Raji (cell line): ENCODE results near the gene TM4SF1.

ENCODE experiments used
- POLR2A ChIP-seq: IDR thresholded peaks from 2 replicates; pipeline ENCODE4 v1.6.1; 2011; ENCODE audit warnings: low read depth, low read length, control low read depth; ENCODE audit not compliant: insufficient read depth

TM4SF1 gene

GRCh38 chr3:149401212-149401925 is 23.9 kb upstream of the TM4SF1 start:
- TF ChIP-seq POLR2A, result no peak

GRCh38 chr3:149400645-149401044 is 23.2 kb upstream of the TM4SF1 start:
- no peak for TF ChIP-seq POLR2A

DNA sequence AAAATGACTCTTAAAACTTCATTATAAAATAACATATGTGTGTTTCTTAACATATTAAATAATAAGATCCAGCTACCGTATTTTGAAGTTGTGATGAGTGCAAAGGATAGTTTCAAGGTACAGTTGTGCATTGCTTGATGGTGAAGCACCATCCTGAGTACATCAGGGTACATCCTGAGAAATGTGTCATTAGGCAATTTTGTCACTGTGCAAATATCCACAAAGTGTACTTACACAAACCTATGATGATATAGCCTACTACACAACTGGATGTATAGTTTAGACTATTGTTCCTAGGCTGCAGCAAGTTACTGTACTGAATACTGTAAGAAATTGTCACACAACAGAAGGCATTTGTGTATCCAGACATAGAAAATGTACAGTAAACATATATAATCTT is 20.8 kb upstream of the TM4SF1 start:
- no peak for TF ChIP-seq POLR2A

GRCh38 chr3:149397528-149397927 is 20.1 kb upstream of the TM4SF1 start:
- no peak for TF ChIP-seq POLR2A

DNA sequence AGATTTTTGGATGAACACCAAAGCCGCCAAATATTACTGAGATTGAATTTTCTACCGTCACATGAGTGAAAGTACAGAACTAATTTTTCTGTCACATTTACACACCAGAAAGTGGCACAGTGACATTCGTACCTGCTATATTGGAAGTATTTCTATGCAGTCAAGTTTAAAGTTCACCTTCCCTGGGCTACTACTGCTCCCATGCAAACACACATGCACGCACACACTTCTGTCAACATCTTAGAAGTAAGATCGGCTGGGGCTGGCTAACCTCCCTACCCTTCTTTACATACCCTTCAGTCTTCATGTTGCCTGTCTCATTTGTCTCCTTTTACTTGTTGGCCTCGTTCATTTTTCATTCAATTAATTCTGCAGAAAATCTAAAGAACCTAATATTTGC is 19.0 kb upstream of the TM4SF1 start:
- TF ChIP-seq POLR2A, result no peak

DNA sequence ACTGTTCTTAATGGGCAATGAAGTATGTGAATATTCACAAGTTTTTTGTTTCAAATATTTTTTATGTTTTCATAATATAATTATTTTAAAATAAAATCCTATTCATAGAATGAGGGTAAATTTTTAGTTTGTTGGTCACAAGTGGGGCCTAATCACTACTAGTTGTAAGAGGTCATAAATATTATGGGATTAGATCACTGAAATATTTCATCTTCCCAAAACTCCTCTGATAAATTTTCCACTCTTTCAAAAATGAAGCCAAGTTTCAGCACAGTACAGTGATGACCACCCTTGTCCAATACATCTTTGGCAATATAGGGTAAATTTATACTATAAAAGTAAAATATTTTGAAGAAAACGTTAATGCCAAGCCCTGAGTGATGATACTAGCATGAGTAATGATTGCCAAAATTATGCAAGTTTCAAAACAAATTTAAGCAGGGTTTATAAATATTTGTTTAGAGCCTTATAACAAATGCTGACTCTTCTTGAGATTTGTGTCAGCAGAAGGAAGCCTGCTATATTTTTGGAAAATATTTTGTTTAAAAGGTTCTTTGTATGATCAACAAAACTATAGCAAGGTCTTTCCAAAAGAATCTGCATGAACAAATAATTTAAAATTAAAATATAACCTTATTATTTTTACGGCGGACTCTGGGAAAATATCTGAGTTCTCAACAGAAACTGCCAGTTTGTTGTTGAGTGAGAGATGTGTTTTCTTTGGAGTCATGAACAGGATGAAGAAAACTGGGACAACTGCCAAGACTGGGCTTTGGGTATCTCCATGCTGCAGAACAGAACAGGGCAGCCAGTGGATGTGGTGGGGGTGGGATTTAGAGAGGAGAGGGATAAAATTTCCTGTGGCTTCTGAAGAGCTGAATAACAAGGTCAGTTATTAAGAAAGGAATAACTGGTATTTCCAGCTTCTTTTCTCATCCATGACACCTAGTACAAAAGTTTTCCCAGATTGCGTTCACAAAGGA is 17.9 kb upstream of the TM4SF1 start:
- TF ChIP-seq POLR2A, result no peak

- no peak for TF ChIP-seq POLR2A
Measured at GRCh38 chr3:149393345-149394160, 16.1 kb upstream of the TM4SF1 start.

DNA sequence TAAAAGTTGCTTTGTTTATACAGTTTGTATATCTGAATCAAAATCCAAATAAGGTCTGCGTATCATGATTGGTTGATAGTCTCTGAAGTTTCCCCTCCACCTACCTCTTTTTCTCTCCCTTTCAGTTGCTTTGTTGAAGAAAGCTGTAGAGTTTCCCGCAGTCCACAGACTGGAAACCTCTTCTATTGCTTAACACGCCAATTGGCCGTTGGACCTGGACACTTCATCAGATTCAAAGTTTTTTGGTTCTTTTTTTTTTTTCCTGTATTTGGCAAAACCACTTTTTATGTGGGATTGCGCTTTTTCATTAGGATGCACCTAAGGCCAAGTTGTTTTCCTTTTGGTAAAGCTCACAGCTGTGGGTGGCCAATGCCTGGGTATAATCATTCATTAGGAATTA is 14.5 kb upstream of the TM4SF1 start:
- no peak for TF ChIP-seq POLR2A

DNA sequence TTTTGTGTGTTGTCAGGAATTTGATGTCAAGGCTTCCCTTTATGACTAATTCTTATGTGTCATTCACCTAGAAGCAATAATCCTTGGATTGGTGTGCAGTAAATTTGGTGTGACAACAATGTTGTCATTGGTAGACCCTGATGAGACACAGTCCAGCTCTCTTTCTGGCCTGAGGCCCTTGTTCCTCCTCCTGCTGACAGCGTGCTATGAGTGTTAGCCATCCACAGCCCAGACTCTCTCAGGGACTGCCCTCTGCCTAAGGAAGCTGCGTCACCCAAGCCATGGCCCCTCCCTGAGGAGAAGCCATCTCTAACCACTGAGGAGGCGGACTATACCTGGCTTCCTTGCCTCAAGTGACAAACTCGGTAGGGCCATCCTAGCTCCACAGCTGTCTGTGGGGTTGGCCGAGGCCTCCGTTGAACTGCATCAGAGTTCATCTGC is 13.3 kb upstream of the TM4SF1 start:
- no peak for TF ChIP-seq POLR2A

DNA sequence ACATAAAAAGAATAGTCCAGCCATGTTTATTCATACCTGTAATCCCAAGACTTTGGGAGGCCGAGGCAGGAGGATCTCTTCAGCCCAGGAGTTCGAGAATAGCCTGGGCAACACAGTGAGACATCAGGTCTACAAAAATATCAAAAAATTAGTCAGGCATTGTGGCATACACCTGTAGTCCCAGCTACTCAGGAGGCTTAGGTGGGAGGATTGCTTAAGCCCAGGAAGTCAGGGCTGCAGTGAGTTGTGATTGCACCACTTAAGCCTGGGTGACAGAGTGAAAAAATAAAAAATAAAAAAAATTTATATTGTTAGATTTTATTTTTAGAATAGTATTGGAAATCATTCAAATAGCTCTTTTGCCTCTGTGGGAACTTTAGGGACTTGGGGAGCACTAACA is 12.8 kb upstream of the TM4SF1 start:
- TF ChIP-seq POLR2A, result no peak

DNA sequence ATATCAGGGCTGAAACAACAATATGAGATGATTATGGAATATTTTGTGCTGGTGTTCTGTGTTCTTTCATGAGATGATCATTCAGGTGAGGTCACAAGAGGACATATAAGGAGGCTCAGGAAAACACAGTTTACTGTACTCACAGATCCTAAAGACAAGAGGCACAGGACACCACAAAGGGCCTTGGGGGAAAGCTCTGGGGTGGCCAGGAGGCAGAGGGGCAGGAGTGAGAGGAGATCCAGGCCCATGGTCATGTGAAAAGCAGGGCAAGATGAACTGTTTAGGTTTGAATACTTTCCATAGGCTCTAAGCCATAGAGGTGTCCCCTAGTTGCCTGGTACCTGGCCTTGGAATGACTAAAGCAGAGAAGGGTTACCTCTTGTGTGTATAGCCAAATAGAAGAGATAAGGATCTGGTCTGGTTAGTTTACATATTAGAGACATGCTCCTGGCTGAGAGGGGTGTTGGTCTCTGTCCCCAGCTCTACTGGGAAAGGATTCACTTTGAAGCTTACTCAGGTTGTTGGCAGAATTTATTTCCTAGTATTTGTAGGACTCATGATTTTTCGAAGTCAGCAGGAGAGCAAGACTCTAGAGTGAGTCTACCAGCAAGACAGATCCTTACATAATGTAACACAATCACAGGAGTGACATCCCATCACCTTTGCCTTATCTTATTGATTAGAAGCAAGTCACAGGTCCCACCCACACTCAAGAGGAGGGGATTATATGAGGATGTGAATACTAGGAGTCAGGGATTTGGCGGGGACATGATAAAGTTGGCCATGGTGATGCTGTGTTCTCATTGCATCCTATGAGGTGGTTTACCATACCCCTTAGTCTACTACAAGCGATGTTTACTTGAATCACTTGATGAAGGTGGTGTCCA is 11.3 kb upstream of the TM4SF1 start:
- TF ChIP-seq POLR2A, result no peak

DNA sequence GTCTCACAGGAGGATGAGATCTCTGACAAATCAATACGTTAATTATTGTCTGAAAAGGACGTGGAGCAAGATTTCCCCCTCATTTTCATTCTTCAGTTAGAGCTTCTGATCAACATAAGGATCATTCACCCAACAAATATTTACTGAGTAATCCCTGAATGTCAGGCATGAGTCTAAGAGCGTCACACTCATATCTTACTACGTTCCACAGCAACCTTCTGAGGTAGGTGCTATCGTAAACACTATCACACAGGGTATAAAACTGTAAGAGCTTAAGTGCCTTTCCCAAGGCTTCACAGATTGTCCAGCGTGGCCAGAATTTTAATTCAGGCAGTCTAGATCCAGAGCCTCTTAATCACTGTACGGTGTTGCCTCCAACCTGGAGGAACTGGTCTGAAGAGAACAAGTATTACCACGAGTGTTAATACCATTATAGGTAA is 10.6 kb upstream of the TM4SF1 start:
- TF ChIP-seq POLR2A, result no peak

DNA sequence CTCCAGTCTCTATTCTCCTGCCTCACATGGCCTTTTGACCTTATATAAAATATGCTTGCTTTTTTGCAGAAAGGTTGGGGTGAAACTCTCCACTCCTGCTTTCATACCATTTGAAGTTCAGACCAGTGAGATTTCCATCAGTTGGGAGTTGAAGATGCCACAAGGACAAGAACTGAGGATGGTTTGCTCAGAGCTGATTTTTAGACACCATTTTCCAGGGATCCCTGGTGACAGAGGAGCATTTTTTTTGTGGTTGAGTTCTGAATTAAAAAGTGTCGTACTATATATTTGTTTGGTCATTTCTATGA is 8.8 kb upstream of the TM4SF1 start:
- no peak for TF ChIP-seq POLR2A

DNA sequence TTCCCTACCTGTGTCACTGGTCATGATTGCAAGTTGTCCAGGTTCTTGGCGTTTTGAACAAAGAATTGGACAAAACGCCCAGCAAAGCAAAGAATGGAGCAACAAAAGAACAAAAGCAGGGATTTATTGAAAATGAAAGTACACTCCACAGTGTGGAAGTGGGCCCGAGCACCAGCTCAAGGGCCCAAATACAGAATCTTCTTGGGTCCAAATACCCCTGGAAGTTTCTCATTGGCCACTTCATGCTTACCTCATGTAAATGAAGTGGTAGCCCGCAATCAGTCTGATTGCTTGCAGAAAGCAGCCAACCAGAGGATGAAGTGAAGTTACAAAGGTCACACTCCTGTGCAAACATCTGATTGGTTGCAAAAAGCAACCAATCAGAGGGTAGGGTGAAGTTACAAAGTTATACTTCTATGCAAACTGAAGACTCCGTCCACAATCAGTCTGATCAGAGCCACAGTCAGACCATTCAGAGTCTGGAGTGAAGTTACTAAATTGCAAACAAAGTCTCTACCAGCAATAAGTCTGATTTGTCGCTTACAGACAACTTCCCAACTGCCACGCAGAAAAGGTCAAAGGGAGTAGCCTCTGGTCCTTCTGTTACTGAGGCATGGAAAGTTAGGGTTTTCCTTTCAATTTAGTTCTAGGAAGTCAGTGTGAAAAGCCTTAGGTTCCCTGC is 8.3 kb upstream of the TM4SF1 start:
- TF ChIP-seq POLR2A, result no peak
